Testis (tissue), 2 donors: ENCODE data around the gene ITIH3.

Experiments
- POLR2A ChIP-seq: fragments of 450-650 bp; IDR thresholded peaks from one replicate; pipeline ENCODE4 v1.6.1; 2017; ENCODE audit warnings: antibody characterized with exemption, mild to moderate bottlenecking, moderate library complexity
- TF ChIP-seq, protein P1 (sequence below), 3 experiments: fragments of 450-650 bp in 2 of 3; fragments of 200-600 bp in 1 of 3; sonication (generic) in 1 of 3; IDR thresholded peaks; one replicate each; pipeline ENCODE4 v1.5.1; 2016 to 2019; ENCODE audit warnings: antibody characterized with exemption in 3 of 3, mild to moderate bottlenecking in 2 of 3, moderate library complexity in 1 of 3

DNA sequence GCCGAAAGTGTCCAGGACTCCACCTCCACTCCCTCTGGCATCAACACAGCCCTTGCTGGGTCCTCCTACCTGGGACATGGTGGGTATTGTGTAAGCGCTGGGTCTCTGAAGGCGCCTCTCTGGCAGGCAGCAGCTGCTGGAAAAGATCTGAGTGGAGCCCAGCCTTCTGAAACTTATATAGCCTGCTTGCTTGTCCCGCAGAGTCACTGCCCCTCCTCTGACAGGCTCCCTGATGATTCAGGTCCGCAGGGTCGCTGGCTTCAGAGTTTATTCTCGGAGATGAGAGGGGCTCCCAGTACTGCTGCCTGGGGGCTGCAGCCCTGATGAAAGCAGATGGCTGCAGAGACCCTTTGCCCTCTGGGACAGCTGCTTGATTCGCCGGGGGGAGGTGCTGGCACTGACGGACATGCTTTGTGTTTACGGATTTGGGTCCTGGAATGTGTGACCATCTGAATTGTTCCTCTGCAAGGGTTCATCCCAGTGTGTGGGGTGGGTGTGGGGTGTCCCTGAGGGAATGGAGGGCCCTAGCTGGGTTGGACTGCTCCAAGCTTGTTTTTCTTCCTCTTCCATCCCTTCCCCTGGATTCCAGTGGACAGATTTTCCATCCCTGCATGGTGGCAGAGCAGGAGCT lies 40.4 kb downstream of the ITIH3 start, which contains the start of gene MUSTN1:
- TF ChIP-seq, protein P1, sequence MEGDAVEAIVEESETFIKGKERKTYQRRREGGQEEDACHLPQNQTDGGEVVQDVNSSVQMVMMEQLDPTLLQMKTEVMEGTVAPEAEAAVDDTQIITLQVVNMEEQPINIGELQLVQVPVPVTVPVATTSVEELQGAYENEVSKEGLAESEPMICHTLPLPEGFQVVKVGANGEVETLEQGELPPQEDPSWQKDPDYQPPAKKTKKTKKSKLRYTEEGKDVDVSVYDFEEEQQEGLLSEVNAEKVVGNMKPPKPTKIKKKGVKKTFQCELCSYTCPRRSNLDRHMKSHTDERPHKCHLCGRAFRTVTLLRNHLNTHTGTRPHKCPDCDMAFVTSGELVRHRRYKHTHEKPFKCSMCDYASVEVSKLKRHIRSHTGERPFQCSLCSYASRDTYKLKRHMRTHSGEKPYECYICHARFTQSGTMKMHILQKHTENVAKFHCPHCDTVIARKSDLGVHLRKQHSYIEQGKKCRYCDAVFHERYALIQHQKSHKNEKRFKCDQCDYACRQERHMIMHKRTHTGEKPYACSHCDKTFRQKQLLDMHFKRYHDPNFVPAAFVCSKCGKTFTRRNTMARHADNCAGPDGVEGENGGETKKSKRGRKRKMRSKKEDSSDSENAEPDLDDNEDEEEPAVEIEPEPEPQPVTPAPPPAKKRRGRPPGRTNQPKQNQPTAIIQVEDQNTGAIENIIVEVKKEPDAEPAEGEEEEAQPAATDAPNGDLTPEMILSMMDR (IDR thresholded peaks at IDR 0.05), result no peak
- TF ChIP-seq POLR2A, result no peak
